ENCODE data around the gene RIN1. TPM values are rescaled to one million over a fixed set of nuclear protein-coding genes. Genes with fewer than 3 reads are reported as not detected.
A peak's percentile ranks its signal among the peaks of the same experiment; 100 is the strongest.

Gene RIN1
- total and polyA plus RNA-seq, 2 of the 13 experiments (the other 11 are each of a cell fraction or from before 2014, with no cell fraction given), result 2.4 to 4.1 TPM

DNA sequence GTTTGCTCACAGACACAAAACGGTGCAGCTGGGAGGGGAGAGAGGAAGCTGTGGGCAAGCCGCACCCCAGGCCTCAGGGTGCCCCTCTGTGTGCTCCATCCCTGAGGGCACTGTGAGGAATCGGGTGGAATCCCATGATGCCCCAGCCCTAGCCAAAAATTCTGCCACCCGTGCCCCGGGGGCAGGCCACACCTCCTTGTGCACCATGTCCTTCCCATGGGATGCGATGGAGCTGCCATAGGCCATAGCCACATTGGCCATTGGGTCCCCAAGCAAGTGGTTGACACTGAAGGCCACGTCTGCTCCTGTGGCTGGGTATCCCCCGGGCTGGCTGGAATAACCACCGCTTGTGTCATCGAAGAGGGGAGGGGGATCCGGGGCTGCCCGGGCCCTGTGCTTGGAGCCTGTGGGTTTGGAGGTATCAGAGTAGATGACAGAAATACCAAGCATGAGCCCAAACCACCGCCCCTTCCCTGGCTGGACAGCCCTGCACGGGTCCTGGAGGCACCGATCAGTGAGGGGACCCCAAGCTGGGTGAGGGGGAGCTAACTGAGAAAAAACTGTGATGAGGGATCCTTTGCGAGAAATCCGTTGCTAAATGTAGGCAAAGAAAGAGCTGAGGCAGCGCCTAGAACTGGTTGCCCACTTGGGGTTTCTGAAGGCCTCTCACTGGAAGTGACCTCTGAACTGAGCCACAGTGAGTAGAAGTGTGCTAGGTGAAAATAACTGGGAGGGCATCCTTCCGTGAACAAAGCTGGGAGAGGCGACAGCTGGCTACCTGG, 48.2 kb downstream of the RIN1 start (continued):
- TF ChIP-seq, protein P1, sequence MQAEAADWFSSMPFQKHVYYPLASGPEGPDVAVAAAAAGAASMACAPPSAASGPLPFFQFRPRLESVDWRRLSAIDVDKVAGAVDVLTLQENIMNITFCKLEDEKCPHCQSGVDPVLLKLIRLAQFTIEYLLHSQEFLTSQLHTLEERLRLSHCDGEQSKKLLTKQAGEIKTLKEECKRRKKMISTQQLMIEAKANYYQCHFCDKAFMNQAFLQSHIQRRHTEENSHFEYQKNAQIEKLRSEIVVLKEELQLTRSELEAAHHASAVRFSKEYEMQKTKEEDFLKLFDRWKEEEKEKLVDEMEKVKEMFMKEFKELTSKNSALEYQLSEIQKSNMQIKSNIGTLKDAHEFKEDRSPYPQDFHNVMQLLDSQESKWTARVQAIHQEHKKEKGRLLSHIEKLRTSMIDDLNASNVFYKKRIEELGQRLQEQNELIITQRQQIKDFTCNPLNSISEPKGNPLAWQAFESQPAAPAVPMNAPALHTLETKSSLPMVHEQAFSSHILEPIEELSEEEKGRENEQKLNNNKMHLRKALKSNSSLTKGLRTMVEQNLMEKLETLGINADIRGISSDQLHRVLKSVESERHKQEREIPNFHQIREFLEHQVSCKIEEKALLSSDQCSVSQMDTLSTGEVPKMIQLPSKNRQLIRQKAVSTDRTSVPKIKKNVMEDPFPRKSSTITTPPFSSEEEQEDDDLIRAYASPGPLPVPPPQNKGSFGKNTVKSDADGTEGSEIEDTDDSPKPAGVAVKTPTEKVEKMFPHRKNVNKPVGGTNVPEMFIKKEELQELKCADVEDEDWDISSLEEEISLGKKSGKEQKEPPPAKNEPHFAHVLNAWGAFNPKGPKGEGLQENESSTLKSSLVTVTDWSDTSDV (CRISPR knock-in tag; IDR thresholded peaks at IDR 0.05), result peak; percentile 79; the same call in 1 of the 2 replicates
- TF ChIP-seq RFX5 (IDR thresholded peaks at IDR 0.05; ENCODE audit: low read depth, low read length) (no peak), NR2C2 (CRISPR knock-in tag; IDR thresholded peaks at IDR 0.05; ENCODE audit: borderline replicate concordance) (0 out of 2 replicates have a peak, but pooled peaks have one; percentile 8), FOXC1 (CRISPR knock-in tag; IDR thresholded peaks at IDR 0.05; ENCODE audit: borderline replicate concordance) (0 out of 2 replicates have a peak, but pooled peaks have one; percentile 16), MYNN (CRISPR knock-in tag; IDR thresholded peaks at IDR 0.05; ENCODE audit: low read depth) (0 out of 2 replicates have a peak, but pooled peaks have one; percentile 40), AGO2 (optimal IDR thresholded peaks at IDR 0.05; ENCODE audit: low read depth, low read length) (peak; percentile 23), ISX (CRISPR knock-in tag; conservative IDR thresholded peaks at IDR 0.05) (no peak), EED (CRISPR knock-in tag; IDR thresholded peaks at IDR 0.05) (0 out of 2 replicates have a peak, but pooled peaks have one; percentile 31), ZSCAN31 (CRISPR knock-in tag; IDR thresholded peaks at IDR 0.05; ENCODE audit: low read depth) (no peak), ZSCAN12 (CRISPR knock-in tag; IDR thresholded peaks at IDR 0.05) (no peak), ZNF792 (CRISPR knock-in tag; IDR thresholded peaks at IDR 0.05) (no peak), ZSCAN21 (CRISPR knock-in tag; IDR thresholded peaks at IDR 0.05; ENCODE audit: borderline replicate concordance) (no peak), ZNF605 (CRISPR knock-in tag; IDR thresholded peaks at IDR 0.05) (0 out of 2 replicates have a peak, but pooled peaks have one; percentile 28)
- TF ChIP-seq, protein P2, sequence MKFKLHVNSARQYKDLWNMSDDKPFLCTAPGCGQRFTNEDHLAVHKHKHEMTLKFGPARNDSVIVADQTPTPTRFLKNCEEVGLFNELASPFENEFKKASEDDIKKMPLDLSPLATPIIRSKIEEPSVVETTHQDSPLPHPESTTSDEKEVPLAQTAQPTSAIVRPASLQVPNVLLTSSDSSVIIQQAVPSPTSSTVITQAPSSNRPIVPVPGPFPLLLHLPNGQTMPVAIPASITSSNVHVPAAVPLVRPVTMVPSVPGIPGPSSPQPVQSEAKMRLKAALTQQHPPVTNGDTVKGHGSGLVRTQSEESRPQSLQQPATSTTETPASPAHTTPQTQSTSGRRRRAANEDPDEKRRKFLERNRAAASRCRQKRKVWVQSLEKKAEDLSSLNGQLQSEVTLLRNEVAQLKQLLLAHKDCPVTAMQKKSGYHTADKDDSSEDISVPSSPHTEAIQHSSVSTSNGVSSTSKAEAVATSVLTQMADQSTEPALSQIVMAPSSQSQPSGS (CRISPR knock-in tag; IDR thresholded peaks at IDR 0.05), result no peak
- TF ChIP-seq, protein P3, sequence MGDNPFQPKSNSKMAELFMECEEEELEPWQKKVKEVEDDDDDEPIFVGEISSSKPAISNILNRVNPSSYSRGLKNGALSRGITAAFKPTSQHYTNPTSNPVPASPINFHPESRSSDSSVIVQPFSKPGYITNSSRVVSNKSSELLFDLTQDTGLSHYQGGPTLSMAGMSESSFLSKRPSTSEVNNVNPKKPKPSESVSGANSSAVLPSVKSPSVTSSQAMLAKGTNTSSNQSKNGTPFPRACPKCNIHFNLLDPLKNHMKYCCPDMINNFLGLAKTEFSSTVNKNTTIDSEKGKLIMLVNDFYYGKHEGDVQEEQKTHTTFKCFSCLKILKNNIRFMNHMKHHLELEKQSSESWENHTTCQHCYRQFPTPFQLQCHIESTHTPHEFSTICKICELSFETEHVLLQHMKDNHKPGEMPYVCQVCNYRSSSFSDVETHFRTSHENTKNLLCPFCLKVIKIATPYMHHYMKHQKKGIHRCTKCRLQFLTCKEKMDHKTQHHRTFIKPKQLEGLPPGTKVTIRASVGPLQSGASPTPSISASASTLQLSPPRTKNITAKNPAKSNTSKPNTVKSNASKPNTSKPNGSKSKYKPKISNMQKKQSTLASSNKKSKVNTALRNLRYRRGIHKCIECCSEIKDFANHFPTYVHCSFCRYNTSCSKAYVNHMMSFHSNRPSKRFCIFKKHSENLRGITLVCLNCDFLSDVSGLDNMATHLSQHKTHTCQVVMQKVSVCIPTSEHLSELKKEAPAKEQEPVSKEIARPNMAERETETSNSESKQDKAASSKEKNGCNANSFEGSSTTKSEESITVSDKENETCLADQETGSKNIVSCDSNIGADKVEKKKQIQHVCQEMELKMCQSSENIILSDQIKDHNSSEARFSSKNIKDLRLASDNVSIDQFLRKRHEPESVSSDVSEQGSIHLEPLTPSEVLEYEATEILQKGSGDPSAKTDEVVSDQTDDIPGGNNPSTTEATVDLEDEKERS (CRISPR knock-in tag; IDR thresholded peaks at IDR 0.05), result no peak
- TF ChIP-seq, protein P4, sequence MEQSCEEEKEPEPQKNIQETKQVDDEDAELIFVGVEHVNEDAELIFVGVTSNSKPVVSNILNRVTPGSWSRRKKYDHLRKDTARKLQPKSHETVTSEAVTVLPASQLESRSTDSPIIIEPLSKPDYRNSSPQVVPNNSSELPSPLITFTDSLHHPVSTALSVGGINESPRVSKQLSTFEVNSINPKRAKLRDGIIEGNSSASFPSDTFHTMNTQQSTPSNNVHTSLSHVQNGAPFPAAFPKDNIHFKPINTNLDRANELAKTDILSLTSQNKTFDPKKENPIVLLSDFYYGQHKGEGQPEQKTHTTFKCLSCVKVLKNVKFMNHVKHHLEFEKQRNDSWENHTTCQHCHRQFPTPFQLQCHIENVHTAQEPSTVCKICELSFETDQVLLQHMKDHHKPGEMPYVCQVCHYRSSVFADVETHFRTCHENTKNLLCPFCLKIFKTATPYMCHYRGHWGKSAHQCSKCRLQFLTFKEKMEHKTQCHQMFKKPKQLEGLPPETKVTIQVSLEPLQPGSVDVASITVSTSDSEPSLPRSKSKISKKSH (CRISPR knock-in tag; IDR thresholded peaks at IDR 0.05; ENCODE audit: borderline replicate concordance), result peak; percentile 32; the same call in 1 of the 2 replicates

Measured in HepG2 (cell line).